Osteocyte (in vitro differentiated cells): ENCODE data around the gene TIMM13. TPM values are rescaled to one million over a fixed set of nuclear protein-coding genes. Genes with fewer than 3 reads are reported as not detected.
"Not testable (repeated sequence)": the region's sequence is repeated elsewhere in the genome, so short reads cannot be mapped to it uniquely, and the experiment has no call there.

ENCODE experiments used
- DNase-seq: peaks from one replicate; pipeline ENCODE4 v3.0.0; 2021; ENCODE audit warnings: mixed read lengths; ENCODE audit not compliant: unreplicated experiment; ENCODE audit errors: extremely low spot score
- H3K27ac Mint-ChIP-seq: one replicate; pipeline ENCODE4 v1.8.0; 2021; ENCODE audit warnings: mild to moderate bottlenecking, mixed read lengths; ENCODE audit not compliant: unreplicated experiment
- H3K27me3 Mint-ChIP-seq: one replicate; pipeline ENCODE4 v1.8.0; 2021; ENCODE audit warnings: mixed read lengths; ENCODE audit not compliant: unreplicated experiment
- H3K36me3 Mint-ChIP-seq: one replicate; pipeline ENCODE4 v1.8.0; 2021; ENCODE audit warnings: mixed read lengths; ENCODE audit not compliant: unreplicated experiment
- H3K4me1 Mint-ChIP-seq: one replicate; pipeline ENCODE4 v1.8.0; 2021; ENCODE audit warnings: mixed read lengths; ENCODE audit not compliant: unreplicated experiment
- H3K4me3 Mint-ChIP-seq: one replicate; pipeline ENCODE4 v1.8.0; 2021; ENCODE audit warnings: mild to moderate bottlenecking, moderate library complexity, mixed read lengths; ENCODE audit not compliant: unreplicated experiment
- H3K9me3 Mint-ChIP-seq: one replicate; pipeline ENCODE4 v1.8.0; 2021; ENCODE audit warnings: mixed read lengths; ENCODE audit not compliant: unreplicated experiment
- CTCF ChIP-seq: fragments of 200-600 bp; sonication (generic); IDR thresholded peaks from 2 replicates; pipeline ENCODE4 v1.5.0; 2021; ENCODE audit warnings: antibody characterized with exemption, mild to moderate bottlenecking, moderate library complexity
- total RNA-seq: library from RNA; stranded (reverse); gene quantifications from 2 replicates; pipeline ENCODE4 v1.2.1, GENCODE V29; 2021

Gene TIMM13
- total RNA-seq, 1 donor from 2014 or later: 108 TPM

- H3K4me1 Mint-ChIP-seq: peaks cover 19% of the 10 kb centered on the region
- H3K4me3 Mint-ChIP-seq: peak overlapping the region; percentile 79
Observed at GRCh38 chr19:2462635-2463421, 35.4 kb upstream of the TIMM13 start.

GRCh38 chr19:2461751-2462634 lies 34.6 kb upstream of the TIMM13 start:
- peak; percentile 85 for DNase-seq
- no peaks in the 10 kb centered on the region for H3K36me3 Mint-ChIP-seq
- H3K4me1 Mint-ChIP-seq: peaks cover 23% of the 10 kb centered on the region
- TF ChIP-seq CTCF: peak; percentile 8
- H3K27me3 Mint-ChIP-seq: no peaks in the 10 kb centered on the region
- peak overlapping the region; percentile 74 for H3K27ac Mint-ChIP-seq
- H3K9me3 Mint-ChIP-seq: no peaks in the 10 kb centered on the region
- peak overlapping the region; percentile 79 for H3K4me3 Mint-ChIP-seq

More at GRCh38 chr19:2462635-2463421, 35.4 kb upstream of the TIMM13 start:
- no peak for TF ChIP-seq CTCF
- Mint-ChIP-seq H3K27ac (peak overlapping the region; percentile 74), H3K9me3 (no peaks in the 10 kb centered on the region), H3K27me3 (no peaks in the 10 kb centered on the region), H3K36me3 (no peaks in the 10 kb centered on the region)
- DNase-seq: peak; percentile 95

GRCh38 chr19:2460245-2460644 lies 32.9 kb upstream of the TIMM13 start:
- Mint-ChIP-seq H3K36me3 (no peaks in the 10 kb centered on the region), H3K27ac (no peak overlapping the region), H3K4me3 (no peak overlapping the region), H3K27me3 (no peaks in the 10 kb centered on the region), H3K4me1 (peaks cover 28% of the 10 kb centered on the region), H3K9me3 (no peaks in the 10 kb centered on the region)
- DNase-seq: no peak
- no peak for TF ChIP-seq CTCF

GRCh38 chr19:2458776-2459175 lies 31.4 kb upstream of the TIMM13 start:
- not testable (repeated sequence) for H3K4me3 Mint-ChIP-seq, H3K27me3 Mint-ChIP-seq, DNase-seq, H3K36me3 Mint-ChIP-seq, H3K27ac Mint-ChIP-seq, H3K9me3 Mint-ChIP-seq
- H3K4me1 Mint-ChIP-seq: peaks cover 34% of the 10 kb centered on the region

GRCh38 chr19:2458054-2458453 lies 30.7 kb upstream of the TIMM13 start:
- Mint-ChIP-seq H3K27ac (no peak overlapping the region), H3K36me3 (no peaks in the 10 kb centered on the region), H3K9me3 (no peaks in the 10 kb centered on the region), H3K27me3 (no peaks in the 10 kb centered on the region), H3K4me3 (no peak overlapping the region), H3K4me1 (peaks cover 31% of the 10 kb centered on the region)
- DNase-seq: no peak
- TF ChIP-seq CTCF: no peak
